ENCODE measurements around the gene SSBP4.
A peak's percentile ranks its signal among the peaks of the same experiment; 100 is the strongest.

Gene SSBP4

DNA sequence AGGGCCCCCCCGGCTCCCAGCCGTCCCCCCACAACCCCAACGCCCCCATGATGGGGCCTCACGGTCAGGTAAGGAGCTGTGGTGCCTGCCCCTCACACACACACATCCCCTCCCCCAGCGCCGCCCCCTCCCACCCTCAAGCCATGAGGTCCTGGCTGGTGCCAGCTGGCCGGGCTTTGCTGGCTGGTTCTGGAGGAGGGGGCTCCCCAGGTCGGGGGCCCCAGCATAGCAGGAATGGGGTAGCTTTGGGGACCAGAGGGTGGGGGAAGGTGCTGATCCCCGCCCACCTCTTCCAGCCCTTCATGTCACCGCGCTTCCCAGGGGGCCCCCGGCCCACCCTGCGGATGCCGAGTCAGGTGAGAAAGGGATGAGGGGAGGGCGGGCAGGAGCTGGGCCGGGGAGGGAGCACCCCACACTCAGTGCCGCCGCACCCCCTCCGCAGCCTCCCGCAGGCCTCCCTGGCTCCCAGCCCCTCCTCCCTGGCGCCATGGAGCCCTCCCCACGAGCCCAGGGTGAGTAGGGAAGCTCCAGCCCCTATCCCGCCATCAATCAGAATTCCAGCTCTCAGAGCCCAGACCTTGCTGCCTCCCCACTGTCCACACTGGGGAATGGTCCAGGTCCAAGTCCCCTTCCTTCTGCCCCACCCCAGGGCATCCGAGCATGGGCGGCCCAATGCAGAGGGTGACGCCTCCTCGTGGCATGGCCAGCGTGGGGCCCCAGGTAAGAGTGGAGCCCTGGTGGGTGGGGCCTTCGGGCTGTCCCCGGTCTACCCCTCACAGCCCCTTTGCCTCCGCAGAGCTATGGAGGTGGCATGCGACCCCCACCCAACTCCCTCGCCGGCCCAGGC lies 12.4 kb downstream of the SSBP4 start:
- DNase-seq (ENCODE audit: low read depth in 2 of 2, low spot score in 1 of 2), result no peak

DNA sequence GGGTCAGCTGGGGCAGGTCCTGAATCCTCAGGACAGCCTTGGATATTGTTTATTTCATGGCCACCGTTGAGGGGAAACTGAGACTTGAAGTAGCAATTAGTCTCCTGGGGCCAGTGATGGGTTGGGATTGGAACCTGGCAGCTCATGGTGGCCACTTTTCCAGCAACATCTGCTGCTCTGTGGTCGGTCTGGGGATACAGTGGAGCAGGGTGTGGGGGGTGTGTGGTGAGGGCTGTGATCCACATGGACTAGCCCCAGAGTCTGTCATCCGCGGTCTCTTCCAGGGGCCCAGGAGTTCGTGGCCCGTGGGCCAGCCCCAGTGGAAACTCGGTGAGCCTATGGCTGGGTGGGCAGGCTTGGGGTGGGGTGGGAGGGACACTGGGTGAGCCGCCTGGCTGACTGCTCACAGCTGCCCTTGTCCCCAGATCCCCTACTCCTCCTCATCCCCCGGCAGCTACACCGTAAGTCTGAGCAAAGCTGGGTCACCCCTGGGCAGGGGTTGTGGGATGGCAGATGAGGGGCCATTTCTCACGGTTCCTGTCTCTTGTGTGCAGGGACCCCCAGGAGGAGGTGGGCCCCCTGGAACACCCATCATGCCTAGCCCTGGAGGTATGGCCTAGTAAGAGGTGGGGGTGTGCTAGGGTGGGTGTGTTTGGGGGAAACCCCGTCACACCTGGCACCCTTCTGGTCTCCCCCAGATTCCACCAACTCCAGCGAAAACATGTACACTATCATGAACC lies 13.2 kb downstream of the SSBP4 start:
- no peak for DNase-seq (ENCODE audit: low read depth in 2 of 2, low spot score in 1 of 2)

DNA sequence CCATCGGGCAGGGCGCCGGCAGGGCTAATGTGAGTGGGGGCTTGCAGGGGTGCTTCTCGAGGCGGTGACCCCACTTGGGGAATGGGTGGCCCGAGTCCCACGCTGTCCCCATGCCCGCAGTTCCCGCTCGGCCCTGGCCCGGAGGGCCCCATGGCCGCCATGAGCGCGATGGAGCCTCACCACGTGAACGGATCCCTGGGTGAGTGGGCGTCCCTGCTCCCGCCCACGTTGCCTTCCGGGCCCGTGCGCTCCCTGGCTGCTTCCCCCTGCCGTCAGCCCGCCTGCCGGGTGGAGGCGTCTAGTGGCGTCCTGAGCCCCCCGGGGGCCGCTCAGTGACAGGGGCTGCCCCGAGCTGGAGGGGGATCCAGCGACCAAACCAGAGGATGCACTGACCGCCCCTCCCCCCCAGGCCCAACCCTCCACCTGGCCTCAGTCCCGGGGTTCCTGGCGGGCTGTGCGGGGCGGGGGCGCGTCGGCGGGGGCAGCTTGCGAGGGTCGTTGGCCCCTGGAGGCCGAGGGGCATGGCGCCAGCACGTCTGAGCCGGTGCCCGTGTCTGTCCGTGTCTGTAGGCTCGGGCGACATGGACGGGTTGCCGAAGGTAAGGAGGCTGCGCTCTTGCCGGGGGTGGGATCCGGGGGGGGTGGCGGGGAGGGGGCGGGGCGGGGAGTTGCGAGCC lies 14.0 kb downstream of the SSBP4 start:
- DNase-seq (ENCODE audit: low read depth in 2 of 2, low spot score in 1 of 2), result no peak

DNA sequence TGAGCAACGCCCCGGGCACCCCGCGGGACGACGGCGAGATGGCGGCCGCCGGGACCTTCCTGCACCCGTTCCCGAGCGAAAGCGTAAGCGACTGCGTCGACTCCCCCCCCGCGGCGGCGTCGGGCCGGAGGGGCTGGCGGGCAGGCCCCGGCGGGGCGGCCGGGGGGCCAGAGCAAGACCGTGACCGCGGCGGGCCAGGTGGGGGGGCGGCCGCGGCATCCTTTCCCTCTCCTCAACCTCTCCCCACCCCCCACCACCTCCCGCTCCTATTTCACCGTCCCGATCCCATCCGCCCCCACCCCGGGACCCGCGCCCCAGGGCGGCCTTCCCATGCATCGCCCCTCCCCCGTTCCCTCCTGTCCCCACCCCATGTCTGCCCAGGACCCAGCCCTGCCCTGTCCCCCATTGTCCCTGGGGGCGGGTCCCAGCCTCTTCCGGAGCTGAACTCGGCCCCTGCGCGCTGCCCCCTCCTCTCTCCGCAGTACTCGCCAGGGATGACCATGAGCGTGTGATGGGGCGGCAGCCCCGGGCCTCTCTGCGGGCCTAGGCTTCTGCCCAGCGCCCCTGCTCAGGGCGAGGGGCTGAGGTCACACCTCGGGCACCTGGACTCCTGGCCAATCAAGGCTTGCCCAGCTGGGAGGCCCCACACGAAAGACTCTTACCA lies 14.7 kb downstream of the SSBP4 start:
- DNase-seq (ENCODE audit: low read depth in 2 of 2, low spot score in 1 of 2), result no peak

DNA sequence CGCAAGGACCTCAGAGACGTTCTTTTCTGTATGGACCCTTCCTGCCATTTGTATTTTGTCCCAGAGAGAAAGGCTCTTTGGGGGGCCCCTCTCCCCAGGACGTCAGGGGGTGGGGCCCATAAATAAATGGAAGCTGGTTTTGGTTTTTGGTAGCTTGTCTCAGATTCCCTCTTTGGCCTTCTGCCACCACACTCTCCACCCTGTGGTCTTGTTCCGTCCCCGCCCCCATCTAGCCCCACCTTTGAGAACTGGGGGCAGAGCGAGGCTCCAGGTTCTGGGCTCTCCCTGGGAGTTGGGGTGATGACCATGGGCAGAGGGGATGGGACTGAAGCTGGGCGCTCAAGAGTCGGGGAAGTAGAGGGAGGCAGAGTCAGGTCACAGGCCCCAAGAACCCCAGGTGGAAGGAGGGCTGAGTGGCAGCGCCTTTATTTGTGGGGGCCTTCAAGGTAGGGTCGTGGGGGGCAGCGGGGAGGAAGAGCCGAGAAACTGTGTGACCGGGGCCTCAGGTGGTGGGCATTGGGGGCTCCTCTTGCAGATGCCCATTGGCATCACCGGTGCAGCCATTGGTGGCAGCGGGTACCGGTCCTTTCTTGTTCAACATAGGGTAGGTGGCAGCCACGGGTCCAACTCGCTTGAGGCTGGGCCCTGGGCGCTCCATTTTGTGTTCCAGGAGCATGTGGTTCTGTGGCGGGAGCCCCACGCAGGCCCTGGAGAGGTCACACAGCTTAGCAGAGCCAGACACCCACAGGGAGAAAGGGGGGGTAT lies 15.4 kb downstream of the SSBP4 start:
- DNase-seq (ENCODE audit: low read depth in 2 of 2, low spot score in 1 of 2), result no peak

DNA sequence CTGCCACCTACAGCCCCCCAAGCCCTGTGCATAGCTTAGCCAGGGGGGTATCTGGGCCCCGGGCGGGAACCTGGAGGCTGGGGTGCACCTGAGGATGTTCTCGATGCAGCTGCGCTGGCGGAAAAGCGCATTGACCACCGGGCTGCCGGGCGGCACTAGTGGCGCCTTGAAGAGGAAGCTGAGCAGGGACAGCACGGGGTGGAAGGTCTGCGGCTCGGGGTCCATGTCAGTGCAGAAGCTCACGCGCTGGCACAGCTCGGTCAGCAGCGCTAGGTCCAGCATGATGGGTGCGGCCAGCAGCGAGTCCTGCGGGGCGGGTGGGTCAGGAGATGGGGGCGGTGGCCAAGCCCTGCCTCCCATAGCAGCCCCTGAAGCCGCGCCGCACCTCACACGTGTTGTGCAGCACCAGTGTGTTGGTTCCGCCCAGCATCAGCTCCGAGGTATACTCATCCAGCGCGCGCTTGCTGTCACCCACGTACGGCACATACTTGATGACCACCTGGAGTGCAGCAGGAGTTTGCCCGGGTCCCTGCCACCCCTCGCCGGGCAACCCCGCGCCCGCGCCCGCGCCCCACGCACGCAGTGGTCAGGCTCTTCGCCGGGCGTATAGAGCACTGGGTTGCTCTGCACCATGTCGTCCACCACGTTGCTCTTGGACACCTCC lies 16.1 kb downstream of the SSBP4 start:
- no peak for DNase-seq (ENCODE audit: low read depth in 2 of 2, low spot score in 1 of 2)

DNA sequence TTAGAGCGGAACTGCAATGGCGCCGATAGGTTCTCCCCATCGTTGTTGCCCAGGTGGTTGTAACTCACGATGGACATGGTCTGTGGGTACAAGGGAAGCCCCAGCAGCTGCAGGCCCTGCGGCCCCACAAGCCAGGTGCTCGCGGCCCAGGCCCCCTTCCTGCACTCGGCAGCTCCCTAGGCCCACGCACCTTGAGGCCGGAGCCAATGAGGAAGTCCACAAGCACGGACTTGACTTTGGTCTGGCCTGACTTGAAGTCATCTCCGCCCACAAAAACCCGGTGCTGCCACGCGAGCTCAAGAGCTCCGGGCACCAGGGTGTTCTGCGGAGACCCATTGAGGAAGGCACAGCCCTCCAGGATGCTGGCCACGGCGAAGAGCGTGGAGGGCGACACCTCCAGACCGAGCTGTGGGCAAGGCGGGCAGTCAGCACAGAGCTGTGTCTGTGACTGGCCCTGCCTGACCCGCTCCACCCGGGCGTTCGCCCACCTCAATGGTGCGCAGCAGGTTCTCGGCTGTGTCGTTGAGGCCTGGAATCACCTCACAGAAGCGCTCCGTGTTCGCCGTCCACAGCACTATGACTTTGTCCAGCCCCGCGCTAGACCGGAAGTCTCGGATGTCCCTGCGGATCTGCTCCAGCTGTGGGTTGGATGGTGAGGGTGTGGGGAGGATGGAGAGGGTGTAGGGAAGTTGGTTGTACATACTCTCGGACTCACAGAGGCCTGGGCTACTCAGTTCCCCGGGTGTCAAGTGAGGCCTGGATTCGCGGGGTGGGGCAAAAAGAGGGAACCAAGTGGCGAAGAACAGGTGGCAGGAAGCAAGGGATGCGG lies 16.9 kb downstream of the SSBP4 start:
- DNase-seq (ENCODE audit: low read depth in 2 of 2, low spot score in 1 of 2), result no peak

DNA sequence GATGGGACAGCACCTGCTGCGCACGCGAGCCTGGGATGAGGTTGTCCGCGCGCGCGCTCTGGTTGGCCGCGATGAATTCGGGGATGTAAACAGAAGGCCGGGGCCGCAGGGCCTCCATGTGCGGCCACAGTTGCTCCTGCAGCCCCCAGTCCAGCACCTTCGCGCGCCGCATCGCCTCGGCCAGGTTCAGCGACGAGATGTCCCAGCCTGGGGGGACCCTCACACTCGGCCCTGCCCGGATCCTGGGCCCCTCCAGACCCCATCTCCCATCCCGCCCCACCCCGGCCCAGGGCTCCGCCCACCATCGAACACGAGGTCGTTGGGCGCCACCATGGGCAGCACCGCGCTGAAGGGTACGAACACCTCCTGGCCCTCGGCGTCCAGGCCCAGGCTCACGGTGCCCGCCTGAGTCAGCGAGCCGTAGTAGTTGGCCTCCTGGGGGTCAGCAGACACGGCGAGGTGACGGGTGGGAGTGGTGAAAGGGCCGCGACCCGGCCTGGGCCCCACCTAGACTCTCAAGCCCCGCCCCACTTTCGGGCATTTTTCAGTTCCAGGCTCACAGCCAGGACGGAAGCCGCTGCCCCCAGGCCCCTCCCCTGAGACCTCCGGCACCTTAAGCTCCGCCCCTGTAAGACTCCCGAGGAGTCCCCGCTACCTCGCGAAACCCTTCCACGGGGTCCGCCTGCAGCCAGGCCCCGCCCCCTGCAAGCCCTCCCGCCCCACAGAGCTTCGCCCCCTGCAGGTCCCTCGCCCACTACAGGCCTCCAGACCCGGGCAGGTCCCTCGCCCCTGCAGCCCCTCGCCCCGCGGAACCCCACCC lies 17.7 kb downstream of the SSBP4 start:
- DNase-seq (ENCODE audit: low read depth in 2 of 2, low spot score in 1 of 2), result peak in 1 of 2 donors; percentile 70

DNA sequence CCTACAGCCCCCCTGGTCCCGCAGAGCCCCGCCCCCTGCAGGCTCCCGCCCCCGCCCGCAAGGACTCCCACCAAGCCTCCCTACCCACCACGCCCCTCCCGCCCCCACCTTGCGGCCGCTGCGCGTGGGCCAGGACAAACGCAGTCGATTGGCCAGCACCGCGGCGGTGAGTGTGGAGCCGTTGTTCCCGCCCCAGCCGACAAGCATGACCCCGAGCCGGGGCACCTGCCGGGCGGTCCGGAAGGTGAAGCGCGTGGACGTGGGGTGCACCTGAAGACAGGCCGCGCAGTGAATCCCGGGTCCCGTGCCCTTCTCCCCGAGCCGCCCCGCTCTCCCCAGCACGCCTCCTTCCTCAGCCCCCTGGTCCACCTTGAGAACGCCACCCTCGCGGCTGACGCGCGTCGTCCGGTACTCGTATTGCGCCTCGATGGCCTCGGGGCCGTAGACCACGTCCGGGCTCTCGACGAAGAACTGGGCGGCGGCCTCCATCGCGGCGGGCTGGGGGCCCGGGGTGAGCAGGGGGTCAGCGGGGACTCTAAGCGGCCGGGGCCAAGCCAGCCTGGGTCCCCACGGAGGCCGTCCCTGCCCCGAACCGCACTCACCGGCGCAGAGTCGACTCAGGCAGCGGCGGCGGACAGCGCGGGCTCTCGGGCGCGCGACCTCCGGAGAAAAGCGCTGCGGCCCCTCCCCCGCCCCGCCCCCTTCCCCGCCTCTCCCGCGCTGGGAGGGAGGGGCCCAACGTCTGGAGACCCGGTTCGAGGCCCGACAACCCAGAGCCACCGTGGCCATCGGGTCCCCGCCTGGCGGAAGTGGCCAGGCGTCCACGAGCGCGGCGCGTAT lies 18.5 kb downstream of the SSBP4 start, which contains the start of gene ISYNA1:
TSS of gene ISYNA1 (minus strand) at position 643 of the 840 bp plus-strand sequence. CDS start at position 489, 154 bp downstream.
- no peak for DNase-seq (ENCODE audit: low read depth in 2 of 2, low spot score in 1 of 2)

DNA sequence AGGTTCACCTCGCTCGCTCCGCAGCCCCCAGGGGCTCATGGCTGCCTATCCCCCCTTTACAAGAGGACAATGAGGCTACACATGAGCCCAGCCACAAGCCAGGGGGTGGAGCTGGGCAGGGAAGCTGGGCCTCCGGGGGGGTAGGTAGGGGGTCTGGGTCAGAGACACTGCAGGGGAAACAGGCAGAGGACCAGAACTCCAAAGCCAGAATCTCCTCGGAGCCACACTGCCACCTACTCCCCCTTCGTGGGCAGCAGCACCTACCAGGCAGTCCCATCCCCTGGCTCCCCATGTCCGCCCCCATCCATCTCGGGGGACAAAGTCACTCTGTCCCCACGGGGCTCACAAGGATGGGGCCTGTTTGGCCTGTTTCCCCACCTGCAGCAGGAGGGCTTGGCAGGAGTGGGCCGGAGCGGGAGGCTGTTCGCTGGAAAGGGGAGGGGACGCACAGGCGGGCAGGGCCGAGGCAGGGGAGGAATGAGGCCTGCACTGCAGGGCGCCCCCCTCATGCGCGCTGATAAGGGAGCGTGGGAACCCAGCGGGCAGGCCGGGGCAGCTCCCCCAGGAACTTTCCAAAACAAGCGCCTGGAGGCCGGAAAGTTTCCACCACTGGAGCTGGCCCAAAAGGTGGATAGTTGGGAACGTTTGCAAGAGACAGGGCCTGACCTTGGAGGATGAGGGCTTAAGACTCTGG lies 19.3 kb downstream of the SSBP4 start:
- no peak for DNase-seq (ENCODE audit: low read depth in 2 of 2, low spot score in 1 of 2)

DNA sequence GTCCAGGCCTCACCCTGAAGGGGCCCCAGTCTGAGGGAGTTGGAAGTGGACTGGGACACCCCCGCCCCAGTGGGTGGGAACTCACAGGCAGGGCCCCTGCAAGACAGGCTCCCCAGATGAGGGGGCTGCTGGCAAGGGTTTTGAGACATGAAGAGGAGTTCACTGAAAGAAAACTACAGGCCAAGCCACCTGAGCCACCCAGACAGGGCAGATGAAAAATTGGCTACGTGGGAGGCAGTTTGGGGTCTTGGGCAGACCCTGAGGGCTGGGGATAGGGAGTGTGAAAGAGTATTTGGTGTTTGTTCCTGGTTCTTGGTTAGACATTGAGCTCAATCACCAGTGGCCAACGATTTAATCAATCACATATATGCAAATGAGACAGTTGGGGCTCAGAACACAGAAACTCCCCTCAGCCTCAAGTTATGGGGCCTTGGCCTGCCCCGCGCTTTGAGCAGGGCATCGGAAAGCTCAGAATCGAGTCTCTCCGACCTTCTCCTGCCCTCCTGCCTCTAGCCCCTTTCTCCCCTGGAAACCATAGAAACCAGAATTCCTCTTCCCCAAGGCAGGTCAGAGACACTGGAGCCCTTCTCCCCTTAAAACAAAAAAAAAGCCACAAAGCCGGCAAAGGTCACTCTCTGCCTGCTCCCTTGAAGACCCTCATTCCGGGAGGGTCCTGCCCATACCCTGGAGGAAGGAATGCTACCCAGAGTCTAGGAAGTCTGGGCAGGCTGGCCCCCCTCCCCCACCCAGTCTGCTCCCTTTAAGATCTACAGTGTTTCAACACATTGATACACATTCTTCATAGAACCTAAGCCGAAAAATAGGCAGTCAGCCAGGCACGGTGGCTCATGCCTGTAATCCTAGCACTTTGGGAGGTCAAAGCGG lies 20.1 kb downstream of the SSBP4 start:
- DNase-seq (ENCODE audit: low read depth in 2 of 2, low spot score in 1 of 2), result no peak

DNA sequence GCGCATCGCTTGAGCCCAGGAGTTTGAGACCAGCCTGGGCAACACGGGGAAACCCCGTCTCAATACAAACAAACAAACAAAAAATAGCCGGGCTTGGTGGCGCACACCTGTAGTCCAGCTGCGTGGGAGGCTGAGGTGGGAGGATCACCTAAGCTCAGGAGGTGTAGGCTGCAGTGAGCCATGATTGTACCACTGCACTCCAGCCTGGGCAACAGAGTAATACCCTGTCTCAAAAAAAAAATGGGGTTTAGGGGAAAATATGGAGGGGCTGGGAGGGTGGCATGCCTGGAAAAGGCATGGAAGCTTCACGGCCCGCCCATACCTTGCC lies 20.7 kb downstream of the SSBP4 start:
- no peak for DNase-seq (ENCODE audit: low read depth in 2 of 2, low spot score in 1 of 2)

DNA sequence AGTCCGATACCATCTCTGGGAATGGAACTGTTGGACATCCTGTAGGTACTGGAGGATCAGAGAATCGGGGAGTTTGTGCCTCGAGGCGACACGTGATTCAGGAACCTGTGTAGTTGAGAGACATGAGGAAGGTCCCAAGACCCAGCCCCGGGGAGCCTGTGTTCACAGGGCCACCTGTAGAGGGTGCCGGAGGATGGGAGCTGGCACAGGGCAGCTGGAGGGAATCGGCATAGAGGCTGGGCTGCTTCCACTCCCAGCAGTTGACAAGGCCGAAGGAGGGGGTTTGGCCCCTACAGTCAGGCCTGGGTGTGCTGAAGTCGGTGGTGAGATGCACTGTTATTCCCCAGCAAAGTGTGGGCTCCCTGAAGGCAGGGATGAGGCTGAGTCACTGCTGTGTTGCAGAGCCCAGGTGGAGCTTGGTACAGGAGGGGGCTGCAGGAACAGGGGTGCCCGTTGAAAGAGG lies 21.2 kb downstream of the SSBP4 start:
- DNase-seq (ENCODE audit: low read depth in 2 of 2, low spot score in 1 of 2), result no peak

DNA sequence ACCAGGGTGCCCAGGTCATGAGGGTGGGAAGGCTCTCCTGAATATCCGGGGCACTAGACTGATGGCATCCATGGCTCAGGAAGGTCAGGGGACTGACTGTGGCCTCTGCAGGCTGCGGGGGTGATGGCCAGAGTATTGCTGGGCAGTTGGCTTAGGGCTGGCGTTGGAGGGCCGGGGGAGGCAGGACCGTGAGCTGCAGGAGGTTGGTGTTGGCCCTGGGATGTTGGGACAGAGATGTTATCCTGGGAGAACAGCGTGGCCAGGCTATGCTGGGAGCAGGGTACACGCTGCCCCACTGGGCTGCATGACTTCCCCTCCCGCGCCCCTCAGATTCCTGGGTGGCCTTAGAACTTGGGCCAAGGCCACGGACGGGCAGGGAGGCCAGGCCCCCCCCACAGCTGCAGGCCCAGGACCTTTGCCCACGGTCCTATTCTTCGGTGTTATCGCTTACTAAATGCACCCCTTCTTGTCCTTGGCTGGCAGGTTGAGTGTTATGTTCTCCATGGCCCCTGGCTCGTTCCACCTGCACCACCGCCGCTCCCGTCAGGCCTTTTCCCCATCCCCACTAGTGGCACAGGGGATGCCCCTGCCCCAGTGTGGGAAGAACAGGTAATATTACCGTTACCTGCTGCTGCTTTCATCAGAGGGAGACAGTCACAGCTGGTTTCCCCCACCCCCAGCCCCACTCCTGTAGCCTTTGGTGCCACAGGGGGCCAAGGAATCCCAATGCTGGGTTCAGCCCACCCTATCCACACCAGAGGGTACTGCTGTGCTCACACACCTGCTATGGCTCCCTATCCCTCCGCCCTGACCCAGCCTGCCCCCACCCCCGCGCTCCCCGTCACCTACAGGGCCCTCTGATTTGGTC lies 22.0 kb downstream of the SSBP4 start:
- no peak for DNase-seq (ENCODE audit: low read depth in 2 of 2, low spot score in 1 of 2)

All from stimulated activated CD8-positive, alpha-beta memory T cell treated with anti-CD3 and anti-CD28 coated beads, Interleukin-4, amount 100 ng/mL, for 1 hour (primary cell).